Tracheal epithelial cell (primary cell): ENCODE measurements around the gene RIPPLY2. TPM values are rescaled to one million over a fixed set of nuclear protein-coding genes. Genes with fewer than 3 reads are reported as not detected.

Experiments
- total RNA-seq: library from RNA; depleted of rRNA; stranded (reverse); fragments of >200 nt; gene quantifications from 2 replicates; pipeline ENCODE4 v1.2.1, GENCODE V29; 2014

The RIPPLY2 gene
- 1.4 TPM in 1 of 2 replicates, not detected in the other for total RNA-seq

DNA sequence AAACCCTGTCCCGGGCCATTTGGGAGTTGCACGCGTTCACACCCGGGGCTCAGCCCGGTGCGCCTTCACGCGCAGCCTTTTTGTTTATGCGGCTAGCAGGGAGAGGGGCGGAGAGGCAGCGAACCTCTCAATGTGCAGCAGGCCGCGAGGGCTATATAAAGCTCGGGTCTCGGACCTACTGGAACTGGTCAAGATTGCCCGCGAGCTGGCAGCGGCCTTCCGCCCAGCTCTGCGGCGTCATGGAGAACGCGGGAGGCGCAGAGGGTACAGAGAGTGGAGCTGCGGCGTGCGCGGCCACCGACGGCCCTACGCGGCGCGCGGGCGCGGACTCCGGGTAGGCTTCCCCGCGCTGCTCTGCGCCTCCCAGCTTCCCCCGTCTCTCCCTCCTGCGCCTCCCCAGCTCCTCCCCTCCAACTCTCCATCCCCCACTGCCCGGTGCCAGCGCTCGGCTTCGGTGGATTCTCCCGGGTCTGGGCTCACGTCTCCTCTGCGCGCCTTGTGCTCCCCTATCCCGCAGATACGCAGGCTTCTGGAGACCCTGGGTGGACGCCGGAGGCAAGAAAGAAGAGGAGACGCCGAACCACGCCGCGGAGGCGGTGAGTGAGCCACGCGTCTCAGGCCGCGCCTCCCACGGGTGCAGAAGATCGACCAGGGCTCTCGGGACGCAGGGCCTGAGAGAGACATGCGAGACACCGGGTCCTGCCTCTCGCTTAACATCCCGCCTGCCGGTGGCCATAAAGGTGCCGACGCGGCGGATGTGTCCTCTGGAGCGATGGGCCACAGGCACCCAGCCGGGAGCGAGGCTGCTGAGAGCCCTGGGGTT, at the start of gene RIPPLY2:
TSS of gene RIPPLY2 (plus strand) at position 183 of the 823 bp plus-strand sequence. CDS start at position 240, 57 bp downstream.

DNA sequence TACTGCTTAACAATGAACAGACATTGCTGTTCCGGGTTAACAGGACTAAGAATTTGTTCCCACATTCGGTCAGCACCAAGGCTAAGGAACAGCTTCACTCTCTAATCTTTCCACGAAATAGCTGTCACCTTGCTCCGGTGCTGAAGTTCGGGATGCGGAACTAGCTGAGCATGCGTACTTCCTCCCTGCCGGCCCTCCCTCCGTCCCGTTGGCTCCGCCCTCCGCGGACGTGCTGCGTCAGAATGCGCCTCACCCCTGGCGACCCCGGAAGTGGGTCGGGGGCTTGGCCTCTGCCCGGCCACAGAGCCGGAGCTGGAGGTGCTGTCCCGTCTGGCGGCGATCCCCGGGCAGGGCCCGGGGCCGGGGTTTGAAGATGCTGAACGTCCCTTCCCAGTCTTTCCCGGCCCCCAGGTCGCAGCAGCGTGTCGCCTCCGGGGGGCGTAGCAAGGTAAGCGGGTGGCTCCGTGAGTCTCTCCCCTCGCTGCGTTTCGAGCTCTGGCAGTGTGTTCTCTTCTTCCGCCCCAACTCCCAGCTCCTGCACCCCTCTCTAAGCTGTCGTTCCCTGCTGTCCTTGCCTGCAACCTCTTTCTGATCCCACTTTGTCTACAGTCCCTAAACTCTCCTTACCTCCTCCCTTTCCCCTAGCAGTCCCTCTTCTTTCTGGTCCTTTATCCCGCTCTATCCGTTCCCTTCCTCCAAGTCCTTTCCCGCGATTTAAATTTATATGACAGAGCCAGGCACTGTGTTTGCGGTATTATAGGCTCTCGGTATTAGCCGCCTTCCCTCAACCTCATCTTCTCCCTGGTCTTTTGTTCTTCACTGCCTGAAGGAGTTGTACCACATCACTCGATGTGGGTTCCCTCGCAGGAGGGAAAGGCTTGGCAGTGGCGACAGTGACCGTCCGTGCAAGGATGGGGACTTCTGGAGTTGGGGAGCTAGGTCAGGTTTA, 6.5 kb downstream of the RIPPLY2 start, which contains the start of gene CYB5R4:
TSS of gene CYB5R4 (plus strand) at position 280 of the 949 bp plus-strand sequence. CDS start at position 374, 94 bp downstream.

Other genes with a start within 250 kb of the RIPPLY2 start
- not detected in 2 replicates for gene SNAP91, start 144.3 kb upstream of the RIPPLY2 start, total RNA-seq
- gene CYB5R4, start 6.3 kb downstream of the RIPPLY2 start, total RNA-seq, result 3.6 and 13.0 TPM in 2 replicates
- 0.21 and 0.96 TPM in 2 replicates for gene MRAP2, start 180.4 kb downstream of the RIPPLY2 start, total RNA-seq